Neuronal stem cell (in vitro differentiated cells): ENCODE results near the gene HMGA1.

Experiments
- DNase-seq: peaks from one replicate; pipeline ENCODE4 v3.0.0-alpha.2; 2013; ENCODE audit warnings: low spot score
- H2AFZ ChIP-seq: one replicate; pipeline ENCODE4 v1.6.1; 2013; ENCODE audit warnings: mild to moderate bottlenecking, low read length, inconsistent platforms
- H2AK5ac ChIP-seq: 2 replicates; pipeline ENCODE4 v1.6.1; 2013; ENCODE audit warnings: low read depth, mild to moderate bottlenecking, inconsistent platforms, low read length, moderate library complexity, mixed read lengths
- H2BK120ac ChIP-seq: 2 replicates; pipeline ENCODE4 v1.6.1; 2013; ENCODE audit warnings: low read depth, mild to moderate bottlenecking, inconsistent platforms, low read length, moderate library complexity, mixed read lengths
- H2BK12ac ChIP-seq: one replicate; pipeline ENCODE4 v1.6.1; 2013; ENCODE audit warnings: low read length, inconsistent platforms
- H2BK15ac ChIP-seq: 2 replicates; pipeline ENCODE4 v1.6.1; 2013; ENCODE audit warnings: mild to moderate bottlenecking, low read length, inconsistent platforms, mixed read lengths
- H2BK5ac ChIP-seq: one replicate; pipeline ENCODE4 v1.6.1; 2013; ENCODE audit warnings: inconsistent platforms, mild to moderate bottlenecking, low read length, moderate library complexity
- H3K14ac ChIP-seq: one replicate; pipeline ENCODE4 v1.6.1; 2013; ENCODE audit warnings: low read length, inconsistent platforms
- H3K18ac ChIP-seq: 2 replicates; pipeline ENCODE4 v1.6.1; 2013; ENCODE audit warnings: low read length, inconsistent platforms
- H3K23ac ChIP-seq: 2 replicates; pipeline ENCODE4 v1.6.1; 2013; ENCODE audit warnings: low read depth, mild to moderate bottlenecking, mixed read lengths, low read length, inconsistent platforms; ENCODE audit not compliant: poor library complexity
- H3K27ac ChIP-seq: replicated peaks from 3 replicates; pipeline ENCODE4 v1.5.1; 2013; ENCODE audit warnings: low read length, inconsistent platforms
- H3K27me3 ChIP-seq, 3 experiments: 2 replicates each; pipeline ENCODE4 v1.6.1; 2013; ENCODE audit warnings: low read length in 3 of 3, mild to moderate bottlenecking in 2 of 3, inconsistent platforms in 1 of 3, low read depth in 1 of 3, mixed read lengths in 1 of 3, moderate library complexity in 1 of 3; ENCODE audit not compliant: control insufficient read depth in 3 of 3, insufficient read depth in 3 of 3
- H3K36me3 ChIP-seq, 2 donors: replicated peaks in 1 of 2; 2 replicates each; pipeline ENCODE4 v1.6.1; 2013; ENCODE audit warnings: low read length in 2 of 2; ENCODE audit not compliant: control insufficient read depth in 2 of 2, insufficient read depth in 2 of 2
- H3K4ac ChIP-seq: 2 replicates; pipeline ENCODE4 v1.6.1; 2013; ENCODE audit warnings: inconsistent platforms, mild to moderate bottlenecking, low read length, moderate library complexity
- H3K4me1 ChIP-seq, 2 donors: 1 replicate in 1 of 2; 2 replicates in 1 of 2; pipeline ENCODE4 v1.6.1; 2013; ENCODE audit warnings: low read length in 2 of 2, low read depth in 1 of 2; ENCODE audit not compliant: control insufficient read depth in 2 of 2, insufficient read depth in 1 of 2
- H3K4me2 ChIP-seq: one replicate; pipeline ENCODE4 v1.6.1; 2013; ENCODE audit warnings: mild to moderate bottlenecking, low read length, inconsistent platforms; ENCODE audit not compliant: insufficient read depth, poor library complexity, severe bottlenecking
- H3K4me3 ChIP-seq, 2 donors: 2 replicates each; pipeline ENCODE4 v1.5.1; 2013; ENCODE audit warnings: low read length in 2 of 2, mild to moderate bottlenecking in 2 of 2, inconsistent platforms in 1 of 2, moderate library complexity in 1 of 2
- H3K79me1 ChIP-seq: one replicate; pipeline ENCODE4 v1.6.1; 2013; ENCODE audit warnings: low read depth, mild to moderate bottlenecking, inconsistent platforms, low read length, moderate library complexity
- H3K9ac ChIP-seq: one replicate; pipeline ENCODE4 v1.6.1; 2013; ENCODE audit warnings: mild to moderate bottlenecking, low read depth, low read length, inconsistent platforms; ENCODE audit not compliant: poor library complexity
- H3K9me3 ChIP-seq, 2 donors: replicated peaks in 1 of 2; 2 replicates each; pipeline versions ENCODE3 to v1.6.1; 2013; ENCODE audit warnings: low read length in 2 of 2, mild to moderate bottlenecking in 2 of 2, inconsistent platforms in 1 of 2, low read depth in 1 of 2, mixed read lengths in 1 of 2, moderate library complexity in 1 of 2; ENCODE audit not compliant: control insufficient read depth in 2 of 2, insufficient read depth in 1 of 2
- H4K8ac ChIP-seq: one replicate; pipeline ENCODE4 v1.6.1; 2013; ENCODE audit warnings: low read depth, mild to moderate bottlenecking, inconsistent platforms, low read length, moderate library complexity
- H4K91ac ChIP-seq: one replicate; pipeline ENCODE4 v1.6.1; 2013; ENCODE audit warnings: low read length, low read depth, mild to moderate bottlenecking, inconsistent platforms; ENCODE audit not compliant: poor library complexity
- WGBS, 2 donors: extraction: QIAGEN DNeasy Blood & Tissue Kit; methylation state at CpG; one replicate each; pipeline ENCODE4 v1.1.7; 2013; ENCODE audit warnings: missing lambda C conversion rate in 2 of 2, mixed read lengths in 1 of 2; ENCODE audit not compliant: insufficient read length in 2 of 2, insufficient replicate concordance in 1 of 2; ENCODE audit errors: extremely low coverage in 2 of 2; 5-methylcytosine and 5-hydroxymethylcytosine counted together

The HMGA1 gene

GRCh38 chr6:34225551-34225950 lies 11.1 kb upstream of the HMGA1 start:
- Histone ChIP-seq H3K14ac (no peak overlapping the region), H3K4me3 (no peak overlapping the region), H3K79me1 (no peaks in the 10 kb centered on the region), H2BK120ac (no peak overlapping the region), H2AK5ac (peak overlapping the region; percentile 3), H3K18ac (no peak overlapping the region), H2BK5ac (no peak overlapping the region), H3K9me3 (no peaks in the 10 kb centered on the region), H2BK12ac (peak overlapping the region; percentile 1), H4K91ac (no peak overlapping the region), H3K36me3 (no peaks in the 10 kb centered on the region), H3K4me1 (peaks cover 12 to 24% of the 10 kb centered on the region in 2 donors), H3K27ac (no peak overlapping the region), H4K8ac (no peak overlapping the region), H3K9ac (no peak overlapping the region), H2BK15ac (no peak overlapping the region), H3K4me2 (no peak overlapping the region), H3K23ac (peak overlapping the region; percentile 2), H3K27me3 (no peaks in the 10 kb centered on the region), H3K4ac (no peak overlapping the region), H2AFZ (no peak overlapping the region)
- DNase-seq, result no peak
- no CpG with 5 or more reads among the region's 5 CpGs for WGBS, 2 donors

- Histone ChIP-seq H2BK15ac (peak overlapping the region; percentile 66), H3K9me3 (no peaks in the 10 kb centered on the region), H3K27me3 (peaks cover 0 to 1% (median 0%) of the 10 kb centered on the region in 3 experiments), H2BK5ac (no peak overlapping the region), H4K8ac (no peak overlapping the region), H4K91ac (no peak overlapping the region), H3K4me3 (no peak overlapping the region), H3K27ac (no peak overlapping the region), H2AK5ac (no peak overlapping the region), H3K79me1 (no peaks in the 10 kb centered on the region), H3K14ac (no peak overlapping the region), H3K23ac (peak overlapping the region; percentile 29), H2AFZ (peak overlapping the region; percentile 65), H3K4ac (no peak overlapping the region), H3K9ac (no peak overlapping the region), H2BK120ac (peak overlapping the region; percentile 44), H3K4me2 (no peak overlapping the region), H3K18ac (no peak overlapping the region), H3K4me1 (peaks cover 12 to 24% of the 10 kb centered on the region in 2 donors), H3K36me3 (no peaks in the 10 kb centered on the region), H2BK12ac (no peak overlapping the region)
- no CpG with 5 or more reads among the region's 7 CpGs for WGBS, 2 donors
- DNase-seq, result no peak
Measured at GRCh38 chr6:34226066-34226465, 10.6 kb upstream of the HMGA1 start.

- Histone ChIP-seq H3K4me2 (no peak overlapping the region), H3K27me3 (peaks cover 0 to 2% (median 0%) of the 10 kb centered on the region in 3 experiments), H3K4ac (peak overlapping the region; percentile 58), H3K4me3 (no peak overlapping the region), H2AFZ (peak overlapping the region; percentile 65), H3K14ac (no peak overlapping the region), H2BK12ac (no peak overlapping the region), H3K9ac (no peak overlapping the region), H3K36me3 (no peaks in the 10 kb centered on the region), H3K18ac (peak overlapping the region; percentile 73), H2BK5ac (no peak overlapping the region), H2BK15ac (peak overlapping the region; percentile 76), H3K79me1 (no peaks in the 10 kb centered on the region), H3K23ac (peak overlapping the region; percentile 29), H4K91ac (peak overlapping the region; percentile 90), H3K4me1 (peaks cover 12 to 24% of the 10 kb centered on the region in 2 donors), H4K8ac (no peak overlapping the region), H3K27ac (peak overlapping the region; percentile 41), H2AK5ac (peak overlapping the region; percentile 91), H2BK120ac (peak overlapping the region; percentile 73), H3K9me3 (no peaks in the 10 kb centered on the region)
- no CpG with 5 or more reads among the region's 15 CpGs for WGBS, 2 donors
- DNase-seq, result no peak
Measured at GRCh38 chr6:34226731-34227586, 9.7 kb upstream of the HMGA1 start.

- H2BK5ac ChIP-seq, result peak overlapping the region; percentile 62
- H2BK120ac ChIP-seq, result peak overlapping the region; percentile 73
- peaks cover 12 to 24% of the 10 kb centered on the region in 2 donors for H3K4me1 ChIP-seq
- peak overlapping the region; percentile 27 for H2BK12ac ChIP-seq
- H3K36me3 ChIP-seq, result no peaks in the 10 kb centered on the region
- H3K9me3 ChIP-seq, result no peaks in the 10 kb centered on the region
- peak overlapping the region; percentile 33 for H2AK5ac ChIP-seq
- no peaks in the 10 kb centered on the region for H3K79me1 ChIP-seq
- peaks cover 0 to 2% (median 0%) of the 10 kb centered on the region in 3 experiments for H3K27me3 ChIP-seq
- no peak overlapping the region for H3K4me3 ChIP-seq
- peak overlapping the region; percentile 66 for H4K8ac ChIP-seq
- DNase-seq, result no peak
- H3K4ac ChIP-seq, result no peak overlapping the region
- WGBS, 2 donors, result no CpG with 5 or more reads among the region's 16 CpGs
- H3K9ac ChIP-seq, result no peak overlapping the region
- peak overlapping the region; percentile 76 for H2BK15ac ChIP-seq
- H3K27ac ChIP-seq, result peak overlapping the region; percentile 33
- no peak overlapping the region for H3K14ac ChIP-seq
- H3K18ac ChIP-seq, result peak overlapping the region; percentile 86
- peak overlapping the region; percentile 29 for H3K23ac ChIP-seq
- no peak overlapping the region for H3K4me2 ChIP-seq
- H4K91ac ChIP-seq, result no peak overlapping the region
- H2AFZ ChIP-seq, result peak overlapping the region; percentile 65
Measured at GRCh38 chr6:34227761-34228421, 8.8 kb upstream of the HMGA1 start.
